Tibial nerve (tissue), 4 donors: Measurements from ENCODE around the gene STXBP4.

ENCODE experiments used
- CTCF ChIP-seq, 5 experiments: fragments of 200-600 bp in 3 of 5; fragments of 450-650 bp in 2 of 5; sonication (generic) in 3 of 5; IDR thresholded peaks; one replicate each; pipeline ENCODE4 v1.5.1; 2016 to 2019; ENCODE audit warnings: antibody characterized with exemption in 5 of 5, mild to moderate bottlenecking in 3 of 5, moderate library complexity in 2 of 5
- EP300 ChIP-seq, 2 donors: sonication (generic); formaldehyde crosslinking; IDR thresholded peaks; one replicate each; pipeline ENCODE4 v1.6.1; 2017; ENCODE audit warnings: antibody characterized with exemption in 2 of 2, mild to moderate bottlenecking in 1 of 2
- POLR2A ChIP-seq, 2 donors: fragments of 450-650 bp; IDR thresholded peaks; one replicate each; pipeline ENCODE4 v1.6.1; 2017; ENCODE audit warnings: antibody characterized with exemption in 2 of 2, mild to moderate bottlenecking in 2 of 2, moderate library complexity in 2 of 2

GRCh38 chr17:55219459-55219858 lies 250.9 kb downstream of the STXBP4 start:
- TF ChIP-seq CTCF (IDR thresholded peaks at IDR 0.05) (no peak), POLR2A (IDR thresholded peaks at IDR 0.05) (no peak), EP300 (IDR thresholded peaks at IDR 0.05) (no peak)
